ENCODE results near the gene SPTB.

SPTB gene

DNA sequence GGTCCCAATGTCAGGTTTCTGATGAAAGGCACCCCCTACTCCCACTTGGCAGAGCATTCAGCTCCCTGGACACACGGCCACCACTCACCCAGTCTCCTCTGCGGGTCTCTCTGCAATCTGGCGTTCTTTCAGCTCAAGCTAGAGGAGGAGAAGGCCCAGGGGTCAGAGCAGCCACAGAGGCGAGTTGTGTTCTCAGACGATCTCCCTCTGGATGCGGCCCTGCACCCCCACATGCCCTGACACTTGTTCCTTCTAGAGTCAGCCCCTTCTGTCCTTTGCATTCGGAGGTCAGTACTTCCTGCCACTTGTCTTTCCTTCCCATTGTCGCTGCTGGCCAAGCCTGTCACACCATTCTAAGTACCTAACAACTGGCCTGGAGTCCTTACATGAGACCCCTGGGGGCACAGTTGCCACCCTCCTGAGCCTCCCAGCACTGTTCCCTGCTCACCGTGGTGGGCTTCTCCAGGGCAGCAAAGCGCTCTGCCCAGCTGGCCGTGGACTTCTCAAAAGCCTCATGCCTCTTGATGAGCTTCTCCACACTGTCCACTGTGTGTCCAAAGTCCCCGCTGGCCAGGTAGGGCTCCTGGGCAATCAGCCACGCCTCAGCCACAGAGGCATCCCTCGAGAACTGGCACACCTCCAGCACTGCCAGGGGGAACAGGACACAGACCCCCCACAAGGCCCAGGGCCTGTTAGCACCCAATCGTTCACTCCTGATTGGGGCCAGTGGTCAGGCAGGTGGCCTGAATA lies 112.3 kb downstream of the SPTB start:
- Histone ChIP-seq H3K4me1 (peaks cover 16% of the 10 kb centered on the region), H3K36me3 (no peaks in the 10 kb centered on the region), H3K27me3 (no peaks in the 10 kb centered on the region), H3K4me3 (ENCODE audit: low read depth, low read length) (no peak overlapping the region), H3K9me3 (no peaks in the 10 kb centered on the region)
- no peak for DNase-seq
- TF ChIP-seq, protein P1, sequence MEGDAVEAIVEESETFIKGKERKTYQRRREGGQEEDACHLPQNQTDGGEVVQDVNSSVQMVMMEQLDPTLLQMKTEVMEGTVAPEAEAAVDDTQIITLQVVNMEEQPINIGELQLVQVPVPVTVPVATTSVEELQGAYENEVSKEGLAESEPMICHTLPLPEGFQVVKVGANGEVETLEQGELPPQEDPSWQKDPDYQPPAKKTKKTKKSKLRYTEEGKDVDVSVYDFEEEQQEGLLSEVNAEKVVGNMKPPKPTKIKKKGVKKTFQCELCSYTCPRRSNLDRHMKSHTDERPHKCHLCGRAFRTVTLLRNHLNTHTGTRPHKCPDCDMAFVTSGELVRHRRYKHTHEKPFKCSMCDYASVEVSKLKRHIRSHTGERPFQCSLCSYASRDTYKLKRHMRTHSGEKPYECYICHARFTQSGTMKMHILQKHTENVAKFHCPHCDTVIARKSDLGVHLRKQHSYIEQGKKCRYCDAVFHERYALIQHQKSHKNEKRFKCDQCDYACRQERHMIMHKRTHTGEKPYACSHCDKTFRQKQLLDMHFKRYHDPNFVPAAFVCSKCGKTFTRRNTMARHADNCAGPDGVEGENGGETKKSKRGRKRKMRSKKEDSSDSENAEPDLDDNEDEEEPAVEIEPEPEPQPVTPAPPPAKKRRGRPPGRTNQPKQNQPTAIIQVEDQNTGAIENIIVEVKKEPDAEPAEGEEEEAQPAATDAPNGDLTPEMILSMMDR (IDR thresholded peaks at IDR 0.05; ENCODE audit: low read depth, low read length) = no peak

DNA sequence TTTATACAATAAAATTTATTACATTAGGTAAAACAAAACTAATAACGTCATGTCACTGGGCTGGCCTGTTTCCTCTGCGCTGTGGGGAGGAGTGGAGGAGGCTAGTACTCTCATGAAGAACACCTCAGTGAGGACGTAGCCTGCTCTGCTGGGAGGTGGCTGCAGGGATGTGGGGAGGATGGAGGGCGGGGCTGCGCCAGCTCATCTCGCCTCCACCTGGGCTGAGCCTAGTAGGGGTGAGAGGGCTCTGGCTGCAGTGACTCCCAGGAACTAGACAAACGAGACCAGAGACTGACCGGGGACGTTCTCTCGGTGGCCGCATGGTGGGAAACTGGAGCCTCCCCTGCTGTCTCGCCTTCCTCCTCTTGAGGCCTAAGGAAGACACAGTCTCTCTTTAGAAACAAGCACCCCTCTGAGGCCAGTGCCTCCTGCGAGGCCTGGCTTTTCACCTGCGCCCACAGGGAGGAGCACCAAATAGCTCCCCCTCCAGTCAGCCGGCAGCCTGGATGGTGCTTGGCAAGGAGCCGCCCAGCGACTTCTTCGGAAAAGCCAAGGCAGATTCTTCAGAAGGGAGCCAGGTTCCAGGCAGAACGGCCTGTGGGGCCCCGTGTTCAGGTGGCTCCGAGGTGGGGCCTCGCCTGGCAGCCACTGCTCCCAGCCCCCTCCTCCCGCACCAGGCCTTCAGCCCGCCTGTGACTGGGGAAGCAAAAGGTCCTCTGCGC lies 113.1 kb downstream of the SPTB start:
- no peak for DNase-seq

DNA sequence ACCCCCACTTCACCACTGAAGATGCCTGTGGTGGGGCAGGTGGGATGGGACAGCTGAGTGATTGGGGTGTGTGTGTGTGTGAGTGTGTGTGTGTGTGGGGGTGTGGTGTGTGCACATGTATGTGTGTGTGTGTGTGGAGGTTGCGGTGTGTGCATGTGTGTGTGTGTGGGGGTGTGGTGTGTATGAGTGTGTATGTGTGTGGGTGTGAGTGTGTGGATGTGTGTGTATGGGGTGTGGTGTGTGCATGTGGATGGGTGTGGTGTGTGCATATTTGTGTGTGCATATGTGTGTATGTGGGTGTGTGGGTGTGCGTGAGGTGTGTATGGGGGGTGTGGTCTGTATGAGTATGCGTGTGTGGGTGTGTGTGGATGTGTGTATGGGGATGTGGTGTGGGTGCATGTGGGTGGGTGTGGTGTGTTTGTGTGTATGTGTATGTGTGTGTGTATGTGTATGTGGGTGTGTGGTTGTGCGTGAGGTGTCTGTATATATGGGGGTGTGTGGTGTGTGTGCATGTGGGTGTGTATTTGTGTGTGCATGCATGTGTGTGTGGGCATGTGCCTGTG lies 113.9 kb downstream of the SPTB start:
- H3K27me3 ChIP-seq = no peaks in the 10 kb centered on the region
- TF ChIP-seq, protein P1 (IDR thresholded peaks at IDR 0.05; ENCODE audit: low read depth, low read length) = no peak
- peaks cover 22% of the 10 kb centered on the region for H3K4me1 ChIP-seq
- no peak overlapping the region for H3K4me3 ChIP-seq (ENCODE audit: low read depth, low read length)
- no peaks in the 10 kb centered on the region for H3K9me3 ChIP-seq
- DNase-seq = no peak
- no peaks in the 10 kb centered on the region for H3K36me3 ChIP-seq

More for the DNA sequence above, 113.1 kb downstream of the SPTB start:
- TF ChIP-seq, protein P1 (IDR thresholded peaks at IDR 0.05; ENCODE audit: low read depth, low read length) = no peak
- peaks cover 16% of the 10 kb centered on the region for H3K4me1 ChIP-seq
- no peaks in the 10 kb centered on the region for H3K9me3 ChIP-seq
- no peak overlapping the region for H3K4me3 ChIP-seq (ENCODE audit: low read depth, low read length)
- H3K36me3 ChIP-seq = no peaks in the 10 kb centered on the region
- no peaks in the 10 kb centered on the region for H3K27me3 ChIP-seq

DNA sequence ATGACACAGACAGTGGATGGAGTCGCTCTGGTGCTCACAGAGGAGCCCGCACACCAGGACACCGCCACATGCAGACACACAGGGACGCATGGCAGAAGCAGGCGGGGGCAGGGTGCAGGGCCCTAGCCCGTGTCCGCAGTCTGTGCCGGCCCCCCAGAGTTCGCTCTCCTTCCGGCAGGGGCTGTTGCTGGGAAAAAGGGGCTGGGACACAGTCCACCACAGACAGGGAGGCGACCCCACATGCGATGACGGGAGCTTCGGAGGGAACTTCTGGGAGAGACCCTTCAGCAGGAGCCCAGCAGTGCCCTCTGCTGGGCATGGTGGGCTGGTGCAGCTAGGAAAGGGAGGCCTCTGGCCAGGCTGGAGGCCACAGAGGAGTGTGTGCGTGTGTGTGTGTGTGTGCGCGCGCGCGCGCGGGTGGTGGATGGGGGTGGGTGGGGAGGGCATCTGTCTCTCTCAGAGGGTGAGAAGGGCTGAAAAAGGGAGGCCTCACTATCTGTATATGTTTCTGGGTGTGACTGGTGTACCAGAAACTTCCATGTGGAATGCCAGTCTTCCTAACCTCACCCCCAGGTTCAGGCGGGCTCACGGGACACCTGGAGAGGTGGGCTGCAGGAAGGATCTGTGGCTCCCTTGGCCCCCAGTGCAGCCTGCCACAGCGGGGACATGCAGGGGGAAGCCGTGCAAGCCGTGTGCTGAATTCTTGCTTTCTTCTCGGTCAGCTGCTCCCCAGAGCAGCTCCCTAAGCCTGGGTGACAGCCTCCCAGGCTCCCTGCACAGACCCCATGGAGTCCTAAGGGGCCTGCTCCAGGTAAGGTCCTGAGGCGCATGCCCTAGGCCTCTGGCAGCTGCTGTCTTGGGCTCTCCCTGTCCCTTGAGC lies 114.8 kb downstream of the SPTB start:
- TF ChIP-seq, protein P1 (IDR thresholded peaks at IDR 0.05; ENCODE audit: low read depth, low read length) = peak; percentile 95
- DNase-seq = peak; percentile 93
- H3K27me3 ChIP-seq = no peaks in the 10 kb centered on the region
- peaks cover 29% of the 10 kb centered on the region for H3K4me1 ChIP-seq
- H3K4me3 ChIP-seq (ENCODE audit: low read depth, low read length) = peak overlapping the region; percentile 55
- H3K9me3 ChIP-seq = no peaks in the 10 kb centered on the region
- H3K36me3 ChIP-seq = no peaks in the 10 kb centered on the region

DNA sequence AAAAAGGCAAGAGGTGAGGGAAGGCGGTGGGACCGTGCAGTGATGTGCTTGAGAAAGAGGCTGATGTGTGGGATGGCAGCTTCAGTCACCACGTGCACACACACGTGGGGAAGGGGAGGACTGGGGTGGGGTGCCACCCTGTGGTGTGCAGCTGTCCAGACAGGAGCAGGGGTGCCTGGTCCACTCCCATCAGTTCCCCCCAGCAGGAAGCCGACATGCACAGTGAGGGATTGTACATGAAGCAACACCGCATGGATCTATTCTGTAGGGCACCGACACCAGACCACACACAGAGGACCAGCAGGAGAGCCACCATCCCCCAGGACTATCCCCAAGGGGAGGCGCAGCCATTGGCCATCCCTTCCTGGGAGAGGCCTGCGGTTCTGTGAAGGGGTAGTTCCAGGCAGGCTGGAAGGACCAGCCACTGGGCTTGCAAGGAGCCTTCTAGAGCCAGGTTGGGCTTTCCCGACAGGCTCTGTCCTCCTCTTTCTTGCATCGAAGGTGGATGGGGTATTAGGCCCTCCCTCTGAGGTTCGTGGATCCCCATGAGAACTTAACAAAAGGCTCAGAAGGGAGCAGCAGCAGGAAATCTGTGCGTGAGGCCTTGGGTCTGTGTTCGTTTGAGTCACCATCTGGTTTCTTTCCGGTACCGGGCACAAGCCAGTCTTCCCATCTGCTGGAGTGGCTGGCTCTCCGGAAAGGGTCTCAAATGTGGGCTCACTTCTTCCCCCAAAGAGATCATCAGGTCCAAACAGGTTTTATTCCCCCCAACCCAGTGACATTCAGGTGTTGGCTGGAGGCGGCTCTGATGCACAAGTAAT lies 115.7 kb downstream of the SPTB start:
- peak; percentile 75 for DNase-seq
- no peaks in the 10 kb centered on the region for H3K36me3 ChIP-seq
- H3K4me3 ChIP-seq (ENCODE audit: low read depth, low read length) = peak overlapping the region; percentile 55
- H3K4me1 ChIP-seq = peaks cover 34% of the 10 kb centered on the region
- H3K27me3 ChIP-seq = no peaks in the 10 kb centered on the region
- no peaks in the 10 kb centered on the region for H3K9me3 ChIP-seq
- TF ChIP-seq, protein P1 (IDR thresholded peaks at IDR 0.05; ENCODE audit: low read depth, low read length) = peak; percentile 41

All from BE2C (cell line).